ENCODE measurements around the gene CPAMD8. TPM values are rescaled to one million over a fixed set of nuclear protein-coding genes. Genes with fewer than 3 reads are reported as not detected.

CPAMD8 gene
- total and polyA plus RNA-seq, 2 donors (not counting 3 experiments of a cell fraction or from before 2014, with no cell fraction given), result 2.2 to 3.9 TPM

GRCh38 chr19:16945364-16945714 lies 81.3 kb downstream of the CPAMD8 start:
- no peaks in the 10 kb centered on the region for H3K27me3 ChIP-seq (ENCODE audit: control insufficient read depth in 2 of 2, insufficient read depth in 2 of 2, low read length in 2 of 2)
- intact Hi-C loops (cut with micrococcal nuclease) (no loop called here), dilution Hi-C loops (cut with MboI; ENCODE audit: extremely low pct_ligation_motif_present, low sequenced_read_pairs) (no loop called here)
- DNase-seq (ENCODE audit: low read depth, low spot score) (no peak), FAIRE-seq (no peak)
- no peaks in the 10 kb centered on the region for H3K4me1 ChIP-seq (ENCODE audit: control insufficient read depth, extremely low read depth, insufficient read depth, low read length)
- H3K4me2 ChIP-seq (ENCODE audit: insufficient read depth, low read length), result no peak overlapping the region
- H2AFZ ChIP-seq (ENCODE audit: low read depth, low read length), result no peak overlapping the region
- ChIA-PET CTCF (no interaction called here), POLR2A (no interaction called here)
- H3K79me2 ChIP-seq (ENCODE audit: control insufficient read depth, insufficient read depth, low read length), result no peaks in the 10 kb centered on the region
- no peak overlapping the region for H3K4me3 ChIP-seq (replicated peaks in 1 of 3; ENCODE audit: insufficient read depth in 1 of 3, low read depth in 1 of 3, low read length in 3 of 3)
- no peak overlapping the region for H3K27ac ChIP-seq (ENCODE audit: insufficient read depth, low read depth, low read length)
- no TSS peak for BruUV-seq (replicated peaks)
- H3K9ac ChIP-seq (replicated peaks; ENCODE audit: extremely low read depth, insufficient read depth, low read length), result no peak overlapping the region
- no peaks in the 10 kb centered on the region for H3K9me1 ChIP-seq (replicated peaks; ENCODE audit: control insufficient read depth, extremely low read depth, insufficient read depth, low read length)
- H3K9me3 ChIP-seq (replicated peaks; ENCODE audit: control insufficient read depth, insufficient read depth, low read length), result no peaks in the 10 kb centered on the region
- no peaks in the 10 kb centered on the region for H4K20me1 ChIP-seq (replicated peaks; ENCODE audit: control insufficient read depth, extremely low read depth, insufficient read depth, low read length)
- H3K36me3 ChIP-seq (ENCODE audit: control insufficient read depth in 2 of 2, extremely low read depth in 1 of 2, insufficient read depth in 2 of 2, low read length in 2 of 2), result no peaks in the 10 kb centered on the region
- TF ChIP-seq JUN (IDR thresholded peaks at IDR 0.05; ENCODE audit: borderline replicate concordance, insufficient read depth, insufficient read length, low read depth) (no peak), CTCF (IDR thresholded peaks at IDR 0.05; ENCODE audit: extremely low read depth in 1 of 2, insufficient read depth in 1 of 2, low read depth in 1 of 2, low read length in 2 of 2) (no peak), MYC (IDR thresholded peaks at IDR 0.05; ENCODE audit: low read depth, low read length) (no peak), FOS (IDR thresholded peaks at IDR 0.05; ENCODE audit: borderline replicate concordance, insufficient read depth, low read length) (no peak)

GRCh38 chr19:16944626-16945363 lies 81.8 kb downstream of the CPAMD8 start:
- FAIRE-seq (no peak), DNase-seq (ENCODE audit: low read depth, low spot score) (no peak)
- H3K9me1 ChIP-seq (replicated peaks; ENCODE audit: control insufficient read depth, extremely low read depth, insufficient read depth, low read length), result no peaks in the 10 kb centered on the region
- intact Hi-C loops (cut with micrococcal nuclease), result no loop called here
- no peaks in the 10 kb centered on the region for H4K20me1 ChIP-seq (replicated peaks; ENCODE audit: control insufficient read depth, extremely low read depth, insufficient read depth, low read length)
- H3K4me2 ChIP-seq (ENCODE audit: insufficient read depth, low read length), result no peak overlapping the region
- no peak overlapping the region for H3K27ac ChIP-seq (ENCODE audit: insufficient read depth, low read depth, low read length)
- BruUV-seq (replicated peaks), result no TSS peak
- H3K27me3 ChIP-seq (ENCODE audit: control insufficient read depth in 2 of 2, insufficient read depth in 2 of 2, low read length in 2 of 2), result no peaks in the 10 kb centered on the region
- no peak overlapping the region for H3K4me3 ChIP-seq (replicated peaks in 1 of 3; ENCODE audit: insufficient read depth in 1 of 3, low read depth in 1 of 3, low read length in 3 of 3)
- H3K9me3 ChIP-seq (replicated peaks; ENCODE audit: control insufficient read depth, insufficient read depth, low read length), result no peaks in the 10 kb centered on the region
- ChIA-PET CTCF (interaction anchor here (1.1 kb wide), 1 partner anchor 108 kb away, joined by 3 read pairs; no protein-coding TSS in a partner anchor), POLR2A (no interaction called here)
- no peak overlapping the region for H2AFZ ChIP-seq (ENCODE audit: low read depth, low read length)
- H3K79me2 ChIP-seq (ENCODE audit: control insufficient read depth, insufficient read depth, low read length), result no peaks in the 10 kb centered on the region
- no peak overlapping the region for H3K9ac ChIP-seq (replicated peaks; ENCODE audit: extremely low read depth, insufficient read depth, low read length)
- dilution Hi-C loops (cut with MboI; ENCODE audit: extremely low pct_ligation_motif_present, low sequenced_read_pairs), result no loop called here
- no peaks in the 10 kb centered on the region for H3K36me3 ChIP-seq (ENCODE audit: control insufficient read depth in 2 of 2, extremely low read depth in 1 of 2, insufficient read depth in 2 of 2, low read length in 2 of 2)
- no peaks in the 10 kb centered on the region for H3K4me1 ChIP-seq (ENCODE audit: control insufficient read depth, extremely low read depth, insufficient read depth, low read length)
- TF ChIP-seq MAX (IDR thresholded peaks at IDR 0.05; ENCODE audit: insufficient read depth, insufficient read length), result no peak
- TF ChIP-seq JUN (IDR thresholded peaks at IDR 0.05; ENCODE audit: borderline replicate concordance, insufficient read depth, insufficient read length, low read depth), result no peak
- no peak for TF ChIP-seq CTCF (IDR thresholded peaks at IDR 0.05; ENCODE audit: extremely low read depth in 1 of 2, insufficient read depth in 1 of 2, low read depth in 1 of 2, low read length in 2 of 2)
- TF ChIP-seq EZH2 (IDR thresholded peaks at IDR 0.05; ENCODE audit: borderline replicate concordance, low read depth, low read length, severe bottlenecking), result no peak
- TF ChIP-seq FOS (IDR thresholded peaks at IDR 0.05; ENCODE audit: borderline replicate concordance, insufficient read depth, low read length), result no peak
- TF ChIP-seq MYC (IDR thresholded peaks at IDR 0.05; ENCODE audit: low read depth, low read length), result no peak
- no peak for TF ChIP-seq POLR2AphosphoS5 (IDR thresholded peaks at IDR 0.05; ENCODE audit: insufficient read depth, low read depth, low read length)
- TF ChIP-seq GATA2 (IDR thresholded peaks at IDR 0.05; ENCODE audit: insufficient read depth, insufficient read length, low read depth, low read length), result no peak
- no peak for TF ChIP-seq POLR2A (IDR thresholded peaks at IDR 0.05; ENCODE audit: low read depth, low read length)

Measured in endothelial cell of umbilical vein (primary cell).